AG04450 (cell line): Measurements from ENCODE around the gene SGTB. TPM values are rescaled to one million over a fixed set of nuclear protein-coding genes. Genes with fewer than 3 reads are reported as not detected.

Experiments
- CTCF ChIA-PET: fragments of 300-600, 350-600 bp; formaldehyde crosslinking; extraction: SDS; loops from one replicate; lab custom pipeline; 2022; ENCODE audit warnings: antibody characterized with exemption, inconsistent platforms; lab: Charles Lee
- POLR2A ChIA-PET: fragments of 350-600 bp; formaldehyde crosslinking; extraction: SDS; loops from one replicate; lab custom pipeline; 2021; ENCODE audit warnings: antibody characterized with exemption, inconsistent platforms; lab: Yijun Ruan, JAX
- DNase-seq: peaks from one replicate; pipeline ENCODE4 v3.0.0-alpha.2; 2011; ENCODE audit warnings: low read depth, low spot score
- H3K27ac ChIP-seq: one replicate; pipeline ENCODE4 v1.5.1; 2012; ENCODE audit warnings: low read depth, low read length, control low read depth
- H3K27me3 ChIP-seq: one replicate; pipeline ENCODE4 v1.6.0; 2012; ENCODE audit warnings: low read length; ENCODE audit not compliant: control insufficient read depth, insufficient read depth
- H3K4me3 ChIP-seq: 2 replicates; pipeline ENCODE4 v1.5.1; 2011; ENCODE audit warnings: mild to moderate bottlenecking, low read depth, low read length, control low read depth
- H3K9me3 ChIP-seq: 2 replicates; pipeline ENCODE4 v1.5.1; 2012; ENCODE audit warnings: low read length; ENCODE audit not compliant: control insufficient read depth, insufficient read depth
- CTCF ChIP-seq: IDR thresholded peaks from 2 replicates; pipeline ENCODE4 v1.5.1; 2011; ENCODE audit warnings: low read depth, low read length, control low read depth, inconsistent platforms
- polyA plus RNA-seq: library from polyadenylated mRNA; depleted of rRNA; stranded (reverse); fragments of >200 nt; gene quantifications from 2 replicates; pipeline ENCODE4 v1.2.3, GENCODE V29; 2011

The SGTB gene
- polyA plus RNA-seq, 1 experiment, result 15.2 TPM

- DNase-seq, result no peak
- CTCF ChIA-PET, result interaction anchor here (0.7 to 1.0 kb wide), 2 partner anchors 13 to 417 kb away, joined by 3 read pairs; no protein-coding TSS in a partner anchor
- no peak for TF ChIP-seq CTCF
- Histone ChIP-seq H3K27ac (no peak overlapping the region), H3K9me3 (no peaks in the 10 kb centered on the region), H3K4me3 (no peak overlapping the region), H3K27me3 (no peaks in the 10 kb centered on the region)
- POLR2A ChIA-PET, result interaction anchor here (0.5 kb wide), 1 partner anchor 261 kb away, joined by 4 read pairs; no protein-coding TSS in a partner anchor
Observed at GRCh38 chr5:65727491-65728156, 5.7 kb upstream of the SGTB start.

GRCh38 chr5:65722575-65723403 is 880 bp upstream of the SGTB start:
- DNase-seq, result no peak
- Histone ChIP-seq H3K9me3 (no peaks in the 10 kb centered on the region; the same call in 1 of the 2 replicates), H3K27me3 (no peaks in the 10 kb centered on the region), H3K4me3 (peak overlapping the region; percentile 89), H3K27ac (peak overlapping the region; percentile 69)
- CTCF ChIA-PET, result interaction anchor here (0.5 to 1.6 kb wide), 2 partner anchors 20 to 204 kb away, joined by 3 to 9 read pairs; partner anchors contain the start of gene ERBIN
- TF ChIP-seq CTCF, result no peak
- POLR2A ChIA-PET, result interaction anchor here (0.6 to 1.0 kb wide), 4 partner anchors 145 to 241 kb away, joined by 3 to 4 read pairs (median 3); no protein-coding TSS in a partner anchor

GRCh38 chr5:65721050-65721719 is 724 bp downstream of the SGTB start:
- Histone ChIP-seq H3K27ac (peak overlapping the region; percentile 53), H3K27me3 (no peaks in the 10 kb centered on the region), H3K4me3 (peak overlapping the region; percentile 89), H3K9me3 (no peaks in the 10 kb centered on the region; the same call in 1 of the 2 replicates)
- TF ChIP-seq CTCF, result no peak
- POLR2A ChIA-PET, result interaction anchor here (0.7 to 1.2 kb wide), 4 partner anchors 22 to 206 kb away, joined by 3 to 4 read pairs (median 3); partner anchors contain the start of gene ERBIN
- CTCF ChIA-PET, result interaction anchor here (0.9 to 1.2 kb wide), 2 partner anchors 12 to 20 kb away, joined by 3 read pairs; no protein-coding TSS in a partner anchor
- peak; percentile 51 for DNase-seq

- DNase-seq, result no peak
- Histone ChIP-seq H3K4me3 (no peak overlapping the region), H3K27ac (no peak overlapping the region), H3K27me3 (no peaks in the 10 kb centered on the region), H3K9me3 (no peaks in the 10 kb centered on the region; the same call in 1 of the 2 replicates)
- CTCF ChIA-PET, result interaction anchor here (0.6 kb wide), 1 partner anchor 459 kb away, joined by 3 read pairs; no protein-coding TSS in a partner anchor
- TF ChIP-seq CTCF, result no peak
- POLR2A ChIA-PET, result no interaction called here
Observed at GRCh38 chr5:65718576-65719310, 3.2 kb downstream of the SGTB start.
